HG03378 (cell line): Measurements from ENCODE around the gene SPTBN1.
"Not testable (repeated sequence)": the region's sequence is repeated elsewhere in the genome, so short reads cannot be mapped to it uniquely, and the experiment has no call there.

Experiments used
- ATAC-seq: cut with Tn5 transposase; IDR thresholded peaks from one replicate; pipeline ENCODE4 v1.9.1; 2021; ENCODE audit warnings: mild to moderate bottlenecking, moderate library complexity; ENCODE audit not compliant: unreplicated experiment

SPTBN1 gene

DNA sequence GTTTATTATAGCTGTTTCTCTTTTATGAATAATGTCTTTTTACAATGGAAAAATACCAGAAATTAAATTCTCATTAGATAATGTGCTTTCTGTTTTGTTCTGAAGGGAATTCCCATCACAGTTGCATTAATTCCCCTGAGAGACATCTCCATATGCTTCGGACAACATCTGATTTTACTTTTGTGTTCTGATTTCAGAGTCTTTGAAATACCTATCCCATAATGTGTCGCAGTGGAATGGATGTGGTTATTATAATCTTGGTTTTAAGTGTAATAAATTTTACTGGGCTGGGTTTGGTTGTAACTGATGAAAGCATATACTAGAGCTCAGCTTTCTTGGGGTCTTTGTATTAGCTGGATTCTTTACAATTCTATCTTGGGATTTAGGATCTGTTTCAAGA, 12.5 kb downstream of the SPTBN1 start:
- no peak for ATAC-seq

DNA sequence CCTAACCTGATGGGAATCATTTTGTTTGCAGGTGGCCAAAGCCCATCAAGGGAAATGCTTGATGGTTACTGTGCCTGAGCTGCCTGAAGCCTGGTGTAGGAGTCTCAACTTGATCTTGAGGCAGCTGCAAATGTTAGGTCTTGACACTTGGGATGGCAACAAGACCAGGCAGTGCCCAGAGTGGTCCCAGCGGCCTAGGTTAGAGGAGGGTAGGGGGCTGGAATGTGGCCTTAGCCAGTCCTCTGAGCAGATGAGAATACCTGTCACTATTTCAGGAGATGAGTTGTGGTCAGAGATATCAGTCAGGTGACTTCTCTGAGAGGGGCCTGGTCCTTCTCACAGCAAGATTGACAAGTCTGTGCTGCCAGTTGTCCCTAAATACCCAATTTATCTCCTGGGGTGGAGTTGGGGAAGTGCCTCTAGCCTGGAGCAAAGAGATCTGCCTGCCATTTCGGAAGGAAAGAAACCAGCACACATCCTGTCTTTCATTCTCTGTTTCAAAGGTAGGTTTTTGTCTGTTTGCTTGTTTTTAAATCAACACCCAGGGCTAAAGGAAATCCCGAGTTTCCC, 13.4 kb downstream of the SPTBN1 start:
- no peak for ATAC-seq

DNA sequence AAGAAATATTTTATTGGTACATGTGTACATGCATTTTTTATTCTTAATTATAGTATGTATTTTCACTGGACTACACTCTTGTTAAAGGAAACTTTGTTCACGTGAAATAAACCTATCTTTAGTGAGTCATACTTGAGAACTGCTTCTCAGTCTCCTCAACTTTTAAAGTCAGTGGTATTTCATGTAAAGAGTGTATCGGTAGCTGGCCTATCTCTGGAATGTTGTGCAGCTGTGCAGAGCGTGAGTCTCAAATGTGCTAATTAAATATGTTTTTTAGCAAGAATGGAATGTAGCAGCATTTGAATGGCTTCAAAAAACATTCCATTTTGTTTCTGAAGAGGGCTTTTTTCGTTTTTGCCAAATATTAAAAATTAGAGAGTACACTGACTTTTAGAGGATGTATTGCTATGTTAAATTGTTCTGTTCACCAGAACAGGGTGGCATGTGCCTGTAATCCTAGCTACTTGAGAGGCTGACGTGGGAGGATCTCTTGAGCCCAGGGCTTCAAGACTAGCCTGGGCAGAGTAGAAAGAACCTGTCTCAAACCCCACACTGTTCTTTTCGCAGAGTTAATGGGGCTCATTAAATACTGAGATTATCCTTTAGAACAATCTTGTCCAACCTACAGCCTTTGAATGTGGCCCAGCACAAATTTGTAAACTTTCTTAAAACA, 14.3 kb downstream of the SPTBN1 start:
- no peak for ATAC-seq

DNA sequence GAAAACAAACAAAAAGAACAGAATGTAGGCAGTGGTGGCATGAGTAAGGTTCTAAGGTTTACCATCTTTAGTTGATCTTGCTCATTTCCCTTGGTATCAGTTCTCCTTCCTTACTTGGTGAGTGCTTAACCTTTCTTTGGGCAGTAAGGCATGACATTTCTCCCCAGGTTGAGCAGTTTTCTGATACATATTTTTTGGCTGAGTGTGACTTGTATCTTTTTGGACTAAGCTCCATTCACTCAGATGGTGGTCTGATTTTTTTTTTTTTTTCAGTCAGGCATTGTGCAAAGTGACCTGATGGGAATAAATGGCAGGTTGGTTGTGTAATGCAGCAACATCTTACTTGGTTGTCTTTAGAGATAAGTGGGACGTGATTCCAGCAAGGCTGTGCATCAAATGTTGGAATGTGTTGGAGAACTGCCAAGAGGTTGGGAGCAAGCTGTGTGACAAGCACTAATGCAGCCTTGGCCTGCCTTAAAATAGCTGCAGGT, 15.1 kb downstream of the SPTBN1 start:
- ATAC-seq = peak; percentile 89

DNA sequence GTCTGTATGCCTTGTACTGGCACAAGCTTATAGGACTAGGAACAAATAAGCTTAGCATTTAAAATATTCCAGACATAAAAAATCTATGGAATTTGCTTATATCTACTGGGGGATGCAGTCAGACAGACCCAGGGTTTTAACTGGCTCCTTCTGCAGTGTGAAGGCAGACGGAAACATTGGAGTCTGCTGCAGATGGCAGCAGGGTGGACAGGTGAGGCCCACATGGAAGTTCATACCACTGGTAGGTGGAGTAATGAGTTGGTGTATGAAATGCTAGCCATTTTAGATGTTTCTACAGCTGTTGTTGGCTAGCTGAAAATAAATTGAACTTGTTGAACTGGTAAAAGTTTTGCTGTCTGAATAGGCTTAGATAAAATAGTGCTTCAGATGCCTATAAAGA, 17.7 kb downstream of the SPTBN1 start:
- ATAC-seq = no peak

DNA sequence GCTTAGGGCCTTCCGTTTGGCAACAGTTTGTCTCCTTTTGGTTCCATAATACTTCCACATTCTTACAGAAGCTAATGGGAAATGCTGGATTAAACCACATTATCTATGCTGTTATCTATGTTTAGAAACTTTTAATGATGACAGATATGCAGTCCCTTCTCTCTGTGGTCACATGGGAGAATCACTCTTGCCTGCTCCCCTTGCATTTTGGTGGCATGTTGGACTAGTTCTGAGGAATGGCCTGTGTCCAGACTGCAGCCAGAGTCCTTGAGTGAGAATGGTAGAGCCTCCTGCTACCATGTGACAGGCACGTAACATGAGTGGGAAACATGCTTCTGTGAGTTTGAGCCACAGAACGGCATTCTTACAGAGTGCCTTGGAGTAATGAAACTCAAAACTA, 19.2 kb downstream of the SPTBN1 start:
- no peak for ATAC-seq

DNA sequence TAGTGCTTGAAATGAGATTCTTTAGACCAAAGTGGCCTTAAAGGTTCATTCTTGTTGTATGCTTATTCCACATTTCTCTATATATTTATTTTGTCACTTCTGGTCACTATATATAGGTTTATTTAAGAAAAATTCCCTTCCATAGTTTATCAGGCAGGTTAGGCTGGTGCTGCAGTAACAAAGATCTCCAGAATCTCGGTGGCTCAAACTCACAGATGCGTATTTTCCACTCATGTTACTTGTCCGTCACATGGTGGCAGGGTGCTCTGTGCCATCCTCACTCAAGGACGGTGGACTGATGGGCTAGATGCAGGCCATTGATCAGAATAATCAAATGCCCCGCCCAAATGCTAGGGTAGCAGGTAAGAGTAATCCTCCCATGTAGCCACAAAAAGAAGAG, 19.8 kb downstream of the SPTBN1 start:
- ATAC-seq = no peak

DNA sequence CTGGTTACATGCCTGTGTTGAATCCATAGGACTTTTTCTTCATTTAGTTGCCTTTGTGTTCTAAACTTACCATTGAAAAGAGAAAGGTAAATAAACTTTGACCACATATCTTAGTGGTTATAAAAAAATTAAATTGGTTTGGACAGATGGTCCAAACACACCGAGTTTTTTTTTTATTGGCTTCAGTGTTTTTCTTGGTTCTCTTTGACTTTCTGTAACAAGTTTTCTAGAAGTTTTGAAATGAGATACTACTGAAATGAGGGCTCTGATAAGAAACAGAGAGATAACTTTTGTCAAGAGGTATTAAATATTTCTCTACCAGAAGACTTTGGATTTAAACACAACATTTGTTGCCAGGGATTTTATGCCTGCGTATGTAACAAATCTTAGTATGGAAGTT, 20.7 kb downstream of the SPTBN1 start:
- no peak for ATAC-seq

DNA sequence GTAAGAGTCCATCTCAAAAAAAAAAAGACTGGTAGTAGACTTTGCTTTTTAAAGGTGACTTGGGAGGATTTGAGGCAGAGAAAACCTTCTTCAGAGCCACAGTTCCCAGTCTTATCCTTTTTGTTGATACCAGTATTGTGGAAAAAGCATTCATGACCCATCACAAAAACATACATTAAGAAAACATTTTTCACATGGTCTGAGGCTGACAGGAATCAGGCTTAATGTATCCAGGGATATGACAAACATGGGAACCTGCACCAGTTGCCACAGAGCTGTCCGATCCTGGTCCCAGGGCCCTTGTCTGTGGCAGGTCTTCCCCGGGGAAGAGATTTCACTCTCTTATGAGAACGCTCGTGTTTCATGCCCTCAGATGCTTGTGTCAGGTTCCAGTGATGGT, 21.8 kb downstream of the SPTBN1 start:
- ATAC-seq = no peak

DNA sequence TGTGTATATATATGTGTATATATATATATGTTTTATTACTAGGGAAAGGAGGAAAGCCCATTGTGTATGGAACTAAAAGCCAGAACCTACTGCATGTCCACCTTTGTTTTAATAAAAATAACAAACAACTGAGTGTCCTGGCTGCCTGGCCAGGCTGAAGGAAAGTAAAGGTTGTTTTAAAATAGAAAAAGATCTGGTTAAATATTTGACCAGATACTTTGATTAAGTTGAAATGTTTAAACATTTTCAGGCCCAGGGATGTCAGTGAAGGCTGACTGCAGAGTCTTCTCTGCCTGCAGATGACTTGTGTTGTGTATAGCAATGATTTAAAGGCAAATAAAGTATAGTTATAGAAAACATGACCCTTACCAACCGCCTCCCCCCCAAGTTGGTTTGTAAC, 22.8 kb downstream of the SPTBN1 start:
- ATAC-seq = no peak

DNA sequence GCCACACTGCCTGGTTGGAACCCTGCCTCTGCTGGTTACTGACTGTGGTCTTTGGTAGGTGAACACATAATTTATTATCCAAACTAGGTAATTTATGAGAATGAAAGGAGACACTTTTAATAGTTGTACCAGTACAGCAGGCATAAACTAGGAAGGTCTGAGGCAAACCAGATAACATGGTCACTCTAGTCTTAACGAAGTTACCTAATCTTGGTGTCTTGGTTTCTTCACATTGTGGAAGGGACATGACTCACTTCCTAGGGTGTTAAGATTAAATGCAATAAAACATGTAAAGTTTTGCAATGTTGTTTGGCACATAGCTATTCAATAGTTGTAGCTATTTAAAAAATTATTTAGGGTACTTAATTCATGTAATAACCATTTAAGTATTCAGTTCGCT, 23.3 kb downstream of the SPTBN1 start:
- ATAC-seq = no peak

DNA sequence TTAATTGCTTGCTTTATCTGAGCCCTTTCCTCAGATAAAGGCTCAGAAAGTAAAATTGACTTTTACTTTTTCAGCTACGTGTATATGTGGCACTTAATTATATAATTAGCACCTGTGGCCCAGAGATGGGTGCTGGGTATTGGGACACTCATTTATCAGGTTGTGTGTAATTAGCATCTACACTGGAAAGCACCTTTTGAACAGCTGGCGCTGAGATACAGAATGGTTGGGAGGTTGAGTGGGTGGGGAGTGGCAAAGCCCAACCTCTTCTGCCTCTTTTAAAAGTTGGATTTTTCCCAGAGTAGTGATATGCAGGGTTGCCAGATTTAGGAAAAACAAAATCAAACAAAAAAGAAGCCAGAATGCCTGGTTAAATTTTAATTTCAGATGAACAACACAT, 23.9 kb downstream of the SPTBN1 start:
- ATAC-seq = peak; percentile 77

DNA sequence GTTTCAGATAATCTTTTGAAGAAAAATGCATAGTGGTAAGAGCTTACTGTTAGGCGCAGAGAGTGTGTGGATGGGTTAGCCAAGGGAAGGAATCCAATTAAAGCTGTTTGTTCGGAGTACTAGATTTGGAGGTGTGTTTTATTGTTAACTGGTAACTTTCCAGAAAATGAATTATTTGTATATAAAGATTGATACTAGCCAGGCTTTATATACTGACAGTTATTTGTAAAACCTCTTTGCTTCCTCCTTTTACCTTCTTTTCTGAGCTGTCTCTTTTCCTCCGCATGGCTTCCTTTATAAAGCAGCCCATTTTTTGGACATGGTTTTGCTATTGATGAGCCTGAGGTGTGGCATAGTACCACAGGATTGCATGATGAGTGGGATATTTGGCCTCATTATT, 25.6 kb downstream of the SPTBN1 start:
- ATAC-seq = no peak

DNA sequence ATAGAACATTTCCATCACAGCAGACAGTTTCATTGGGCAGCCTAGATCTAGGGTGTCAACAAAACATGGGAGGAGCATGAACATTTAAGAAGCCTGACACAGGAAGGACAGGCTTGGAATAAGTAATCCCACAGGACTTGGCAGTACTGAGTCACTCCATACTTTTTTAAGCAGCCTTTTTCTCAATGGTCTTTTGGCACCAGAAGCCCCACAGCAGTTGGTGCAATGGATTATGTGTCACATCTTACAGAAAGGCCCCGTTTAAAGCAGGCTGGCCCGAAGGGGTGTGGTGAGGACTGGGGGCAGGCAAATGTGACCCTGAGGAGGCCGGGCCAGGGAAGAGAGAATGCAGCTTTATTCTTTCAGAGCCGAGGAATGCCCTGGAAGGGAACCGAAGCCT, 26.6 kb downstream of the SPTBN1 start:
- ATAC-seq = no peak

DNA sequence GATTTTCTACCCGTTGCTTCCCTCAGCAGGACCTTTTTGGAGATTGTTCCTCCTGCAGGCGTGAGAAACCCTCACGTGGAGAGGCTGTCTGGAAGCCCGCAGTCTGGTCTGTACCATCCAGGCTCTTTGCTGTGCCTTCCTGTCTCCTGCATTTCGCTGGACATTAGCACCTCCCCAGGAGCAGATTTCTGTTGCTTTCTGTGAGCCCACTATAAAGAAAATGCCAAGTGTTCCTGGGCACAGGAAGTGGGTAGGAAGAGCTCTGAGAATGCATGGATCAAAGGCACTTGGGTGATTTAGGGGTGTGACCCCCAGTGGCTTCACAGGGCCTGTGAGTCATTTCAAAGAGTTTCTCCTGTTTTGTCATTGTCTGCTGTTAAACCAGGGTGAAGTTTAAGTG, 27.3 kb downstream of the SPTBN1 start:
- no peak for ATAC-seq

DNA sequence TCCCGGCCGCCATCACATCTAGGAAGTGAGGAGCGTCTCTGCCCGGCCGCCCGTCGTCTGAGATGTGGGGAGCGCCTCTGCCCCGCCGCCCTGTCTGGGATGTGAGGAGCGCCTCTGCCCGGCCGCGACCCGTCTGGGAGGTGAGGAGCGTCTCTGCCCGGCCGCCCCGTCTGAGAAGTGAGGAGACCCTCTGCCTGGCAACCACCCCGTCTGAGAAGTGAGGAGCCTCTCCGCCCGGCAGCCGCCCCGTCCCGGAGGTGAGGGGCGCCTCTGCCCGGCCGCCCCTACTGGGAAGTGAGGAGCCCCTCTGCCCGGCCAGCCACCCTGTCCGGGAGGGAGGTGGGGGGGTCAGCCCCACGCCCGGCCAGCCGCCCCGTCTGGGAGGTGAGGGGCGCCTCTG, 29.6 kb downstream of the SPTBN1 start:
- not testable (repeated sequence) for ATAC-seq

DNA sequence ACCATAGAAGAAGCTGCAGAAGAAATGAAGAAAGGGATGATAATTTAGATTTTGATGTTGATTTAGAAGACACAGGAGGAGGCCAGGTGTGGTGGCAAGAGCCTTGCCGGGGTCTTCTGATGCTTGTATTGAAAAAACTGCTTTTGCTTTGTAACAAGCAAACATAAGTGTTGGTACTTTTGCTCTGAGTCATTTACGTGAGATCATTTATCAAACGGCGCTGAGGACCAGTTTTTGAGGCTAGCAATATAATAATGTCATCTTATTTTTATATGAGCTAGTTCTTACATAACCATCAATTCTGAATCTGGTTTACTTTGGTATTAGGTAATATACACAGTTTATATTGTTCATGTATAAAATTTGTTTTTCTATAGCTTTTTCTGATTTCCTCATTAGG, 30.6 kb downstream of the SPTBN1 start:
- ATAC-seq = no peak

DNA sequence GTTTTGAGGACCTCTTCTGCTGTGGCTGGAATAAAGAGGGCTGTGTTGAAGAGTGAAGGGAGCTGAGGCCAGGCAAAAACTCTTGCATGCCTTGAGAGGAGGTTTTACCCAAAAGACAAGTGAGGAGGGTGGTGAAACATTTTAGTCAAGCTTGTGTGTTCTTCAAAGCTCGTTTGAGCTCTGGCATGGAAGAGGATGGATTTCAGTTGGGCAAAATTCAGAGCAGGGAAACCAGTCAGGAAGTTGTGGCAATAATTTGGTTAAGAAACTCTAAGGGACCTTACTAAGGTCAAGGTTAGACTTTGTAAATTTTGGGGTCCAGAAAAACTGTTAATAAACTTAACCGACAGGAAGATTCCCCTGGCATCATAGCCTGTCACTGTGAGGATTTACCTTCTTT, 34.7 kb downstream of the SPTBN1 start:
- ATAC-seq = no peak

DNA sequence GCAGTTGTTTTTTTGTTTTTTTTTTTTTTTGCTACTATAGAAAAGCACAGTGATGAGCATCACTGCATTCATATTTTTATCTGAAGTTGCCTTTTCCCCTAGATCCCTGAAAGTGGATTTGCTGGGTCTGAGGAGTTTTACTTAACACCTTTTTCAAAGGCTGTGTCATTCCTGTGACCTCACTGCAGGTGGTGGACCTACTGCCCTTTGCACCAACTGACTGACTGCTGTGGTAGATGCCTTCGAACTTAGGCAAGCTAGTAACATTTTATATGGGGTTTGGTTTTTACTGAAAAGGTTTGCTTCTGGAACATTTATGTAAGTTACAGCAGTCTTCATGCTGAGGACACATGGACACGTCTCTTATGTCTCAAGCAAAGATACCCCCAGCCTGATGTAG, 36.2 kb downstream of the SPTBN1 start:
- no peak for ATAC-seq

DNA sequence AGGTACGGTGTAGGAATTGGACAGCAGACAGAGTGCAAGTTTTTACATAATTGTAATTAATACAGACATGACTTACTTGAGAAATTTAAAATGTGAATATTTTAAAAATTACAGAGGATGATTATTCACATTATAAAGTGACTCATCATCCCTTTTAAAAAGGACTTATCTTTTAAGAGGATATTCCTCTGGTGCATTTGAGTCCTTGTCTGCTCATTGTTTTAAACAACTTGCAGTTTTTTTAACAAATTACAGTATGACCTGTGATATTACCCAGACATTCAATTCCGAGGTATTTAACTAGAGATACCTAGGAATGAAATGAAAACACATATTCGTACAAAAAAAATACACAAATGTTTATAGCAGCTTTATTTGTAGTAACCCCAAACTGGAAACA, 38.0 kb downstream of the SPTBN1 start:
- ATAC-seq = no peak

DNA sequence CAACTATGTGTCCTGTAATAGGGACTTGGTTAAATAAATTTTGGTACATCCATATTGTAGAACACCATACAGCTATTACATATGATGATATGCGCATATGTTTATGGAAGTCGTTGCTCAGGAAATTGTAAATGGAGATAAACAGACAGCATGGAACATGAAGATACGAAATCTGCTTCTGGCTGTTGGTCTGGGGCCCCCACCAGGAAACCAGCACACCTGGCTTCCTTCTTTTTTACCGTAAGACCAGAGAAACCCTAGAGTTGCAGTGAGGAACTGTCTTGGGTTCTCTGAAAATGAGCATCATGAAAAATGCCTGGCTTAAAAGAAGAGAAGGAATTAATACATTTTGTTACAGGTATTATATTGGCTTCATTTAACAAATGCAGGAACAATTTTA, 40.8 kb downstream of the SPTBN1 start:
- ATAC-seq = no peak

DNA sequence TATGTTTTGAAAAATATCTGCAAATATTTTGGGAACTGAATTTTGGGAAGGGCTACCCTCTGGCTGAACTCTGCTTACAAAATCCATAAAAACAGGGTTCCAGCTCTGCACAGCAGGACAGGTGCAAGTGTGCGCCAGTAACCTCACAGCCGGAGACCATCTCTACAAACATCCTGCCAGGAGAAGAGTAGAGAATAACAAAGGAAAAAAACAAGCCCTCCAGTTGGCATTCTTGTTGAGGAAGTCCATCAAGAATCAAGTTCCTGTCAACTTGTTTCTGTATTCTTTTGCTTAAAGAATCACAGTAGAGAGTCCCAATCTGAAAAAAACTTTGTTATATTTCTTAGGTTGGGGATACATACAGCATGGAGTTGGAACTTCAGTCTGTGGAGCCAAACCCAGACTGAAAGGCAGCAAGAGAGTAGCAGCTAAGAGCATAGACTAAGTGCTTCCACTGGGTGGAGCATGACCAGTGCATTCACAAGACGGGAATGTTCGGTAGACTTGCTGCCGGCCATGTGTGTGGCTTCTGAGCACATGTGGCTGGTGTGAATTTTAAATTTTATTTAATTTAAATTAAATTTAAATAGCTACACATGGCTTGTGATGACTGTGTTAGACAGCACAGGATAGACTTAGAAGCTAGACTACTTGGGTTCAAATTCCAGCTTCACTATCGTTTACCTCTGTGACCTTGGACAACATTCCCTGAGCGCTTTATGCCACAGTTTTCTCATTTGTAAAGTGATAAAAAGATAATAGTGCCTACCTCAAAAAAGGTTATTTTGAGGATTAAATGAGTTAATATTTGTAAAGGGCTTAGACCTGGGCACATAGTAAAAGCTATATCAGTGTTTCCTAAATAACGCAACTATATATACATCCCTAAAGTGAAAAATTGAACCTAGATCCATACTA, 41.9 kb downstream of the SPTBN1 start:
- no peak for ATAC-seq
